NCI-H526 (cell line): Measurements from ENCODE around the gene MUC6.

Experiments used
- DNase-seq, 2 experiments: peaks; one replicate each; lab custom pipeline; 2025; lab: John Stamatoyannopoulos, UW

MUC6 gene

DNA sequence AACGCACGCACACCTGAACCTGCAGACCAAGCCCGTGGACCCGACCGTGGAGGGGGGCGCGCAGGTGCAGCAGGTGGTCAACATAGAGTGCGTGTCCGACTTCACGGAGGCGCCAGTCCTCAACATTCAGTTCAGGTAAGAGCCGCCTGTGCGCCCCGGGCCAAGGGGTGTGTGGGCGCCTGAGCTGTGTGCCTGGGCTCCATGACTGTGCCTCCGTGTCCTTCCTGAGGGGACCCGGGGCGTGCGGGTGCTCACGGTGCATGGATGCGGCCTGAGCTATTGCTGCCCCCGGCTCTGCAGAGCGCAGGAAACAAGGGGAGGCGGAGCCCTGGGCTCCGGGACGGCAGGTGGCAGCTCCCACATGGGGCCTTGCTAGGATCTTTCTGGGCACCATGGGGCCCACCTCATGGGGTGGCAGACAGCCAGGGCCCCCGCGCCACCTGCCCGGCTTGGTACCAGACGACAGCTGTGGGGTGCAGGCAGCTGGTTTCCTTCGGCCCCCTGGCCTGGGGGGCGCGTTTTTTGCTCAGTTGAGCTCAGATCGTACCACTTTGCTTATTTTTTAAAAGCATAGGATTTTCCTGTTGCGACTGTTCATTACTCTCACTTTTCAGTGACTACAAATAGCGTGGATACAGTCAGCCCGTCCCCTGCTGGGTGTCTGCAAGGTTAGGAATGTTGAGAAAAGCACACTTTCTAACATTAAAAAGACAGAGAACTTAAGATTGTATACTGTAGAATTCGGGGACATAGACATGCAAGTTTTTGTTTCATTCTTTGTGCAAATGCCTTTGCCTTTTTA lies 28.3 kb downstream of the MUC6 start:
- no peak for DNase-seq

GRCh38 chr11:1007279-1007678 lies 29.2 kb downstream of the MUC6 start:
- no peak for DNase-seq

DNA sequence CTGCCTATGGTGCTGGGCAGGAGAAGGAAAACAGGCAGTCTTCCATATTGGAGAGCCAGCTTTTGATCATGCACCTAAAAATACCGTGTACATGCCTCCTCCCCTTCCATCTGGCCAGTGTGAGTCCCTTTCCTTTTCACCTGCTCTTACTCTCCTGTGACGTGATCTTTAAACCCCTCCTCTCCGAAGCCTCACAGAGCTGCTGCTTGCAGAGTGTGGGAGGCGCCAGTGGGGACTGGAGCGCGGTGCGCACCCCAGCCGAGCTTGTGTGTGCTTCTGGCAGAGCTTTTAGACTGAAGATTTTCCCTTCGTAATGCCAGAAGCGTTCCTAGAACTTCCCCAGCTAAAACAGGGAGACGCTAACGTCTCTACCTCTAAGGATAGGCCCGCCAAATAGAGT lies 29.8 kb downstream of the MUC6 start:
- DNase-seq, result peak in 1 of 2 experiments; percentile 32

DNA sequence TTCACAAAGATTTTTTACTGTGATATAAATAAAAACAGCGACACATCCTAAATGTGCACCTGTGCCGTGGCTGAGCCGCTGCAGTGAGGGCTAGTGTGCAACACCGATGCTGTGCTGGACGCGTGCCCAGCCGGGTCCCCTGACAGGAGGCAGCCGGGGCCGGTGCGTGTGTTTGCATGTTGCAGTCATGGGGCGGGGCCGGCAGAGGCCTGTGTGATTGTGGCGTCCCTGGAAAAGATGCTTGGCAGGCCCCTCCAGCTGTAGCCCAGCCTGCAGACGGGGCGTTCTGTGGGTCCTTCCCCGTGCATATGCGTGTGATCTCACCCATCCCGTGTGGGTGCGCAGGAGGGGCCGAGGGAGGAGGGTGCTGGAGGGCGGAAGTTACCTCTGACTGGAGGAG lies 30.6 kb downstream of the MUC6 start:
- peak; percentile 25 to 87 for DNase-seq

- no peak for DNase-seq
These were observed 33.4 kb downstream of the MUC6 start for GRCh38 chr11:1003159-1003558.

DNA sequence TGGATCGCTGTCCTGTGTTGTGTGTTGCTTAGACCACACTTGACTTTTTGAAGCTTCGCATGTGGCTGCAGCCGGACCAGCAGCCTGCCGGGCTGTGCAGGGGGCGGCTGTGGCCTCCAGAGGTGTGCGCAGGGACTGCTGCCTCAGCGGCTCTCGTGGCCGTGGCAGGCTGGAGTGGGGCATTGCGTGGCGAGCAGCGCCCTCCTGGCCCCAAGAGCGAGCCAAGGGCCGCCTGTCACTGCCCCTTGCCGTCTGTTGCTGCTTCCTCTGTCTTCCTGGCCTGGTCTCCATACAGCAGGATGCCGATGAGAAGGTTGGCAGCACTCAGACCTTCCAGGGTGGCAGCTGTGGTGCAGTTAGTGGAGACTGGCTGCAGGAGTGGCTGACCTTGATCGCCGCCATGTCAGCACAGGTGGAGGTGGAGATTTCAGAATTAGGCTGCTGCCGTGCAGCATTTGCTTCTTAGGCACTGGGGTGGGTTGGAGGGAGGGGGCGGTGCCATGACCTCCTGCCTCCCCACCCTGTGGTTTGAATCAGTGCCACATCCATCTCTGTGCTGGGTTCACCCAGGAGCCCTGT lies 34.0 kb downstream of the MUC6 start:
- DNase-seq, result no peak

- no peak for DNase-seq
These were observed 34.7 kb downstream of the MUC6 start for GRCh38 chr11:1001617-1002405.

GRCh38 chr11:1000357-1001278 lies 35.9 kb downstream of the MUC6 start:
- DNase-seq, result no peak

GRCh38 chr11:999009-999408 lies 37.5 kb downstream of the MUC6 start:
- DNase-seq, result no peak

GRCh38 chr11:997907-998306 lies 38.6 kb downstream of the MUC6 start:
- DNase-seq, result no peak

- DNase-seq, result no peak
These were observed 39.8 kb downstream of the MUC6 start for GRCh38 chr11:996681-997080.

GRCh38 chr11:995752-996420 lies 40.6 kb downstream of the MUC6 start:
- DNase-seq, result peak in 1 of 2 experiments; percentile 64

DNA sequence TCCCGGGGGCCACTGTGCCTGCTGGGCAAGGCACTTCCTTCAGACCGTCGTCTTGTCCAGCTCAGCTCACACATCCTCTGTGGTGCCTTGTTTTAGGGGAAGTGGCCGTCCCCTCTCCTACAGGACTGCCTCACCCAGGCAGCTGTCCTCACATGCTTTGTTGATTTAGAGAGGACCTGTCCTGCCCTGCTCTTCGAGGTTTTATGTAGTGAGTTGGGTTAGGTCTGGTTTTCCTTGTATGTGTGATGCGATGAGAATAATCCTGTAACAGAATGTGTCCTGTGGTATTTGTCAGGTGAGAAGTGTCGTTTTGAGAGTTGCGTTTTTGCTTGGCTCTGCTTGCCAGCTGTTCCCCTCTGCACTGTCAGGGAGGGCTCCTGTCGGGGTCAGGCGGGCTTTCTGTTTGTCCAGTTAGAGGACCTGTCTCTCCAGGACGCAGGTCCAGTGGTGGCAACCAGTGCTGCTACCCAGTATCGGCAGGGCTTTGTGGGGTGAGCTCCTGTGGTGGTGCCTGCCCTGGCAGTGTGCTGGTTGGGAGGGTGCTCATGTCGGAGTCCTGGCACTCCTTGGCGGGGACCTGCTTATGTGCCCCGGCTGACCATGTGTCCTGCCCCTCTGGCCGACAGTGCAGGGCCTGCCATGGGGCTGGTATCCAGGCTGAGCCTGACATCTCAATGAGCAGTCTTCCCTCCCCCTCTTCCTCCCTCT lies 41.3 kb downstream of the MUC6 start:
- DNase-seq, result no peak

GRCh38 chr11:993632-994167 lies 42.8 kb downstream of the MUC6 start:
- DNase-seq, result no peak

DNA sequence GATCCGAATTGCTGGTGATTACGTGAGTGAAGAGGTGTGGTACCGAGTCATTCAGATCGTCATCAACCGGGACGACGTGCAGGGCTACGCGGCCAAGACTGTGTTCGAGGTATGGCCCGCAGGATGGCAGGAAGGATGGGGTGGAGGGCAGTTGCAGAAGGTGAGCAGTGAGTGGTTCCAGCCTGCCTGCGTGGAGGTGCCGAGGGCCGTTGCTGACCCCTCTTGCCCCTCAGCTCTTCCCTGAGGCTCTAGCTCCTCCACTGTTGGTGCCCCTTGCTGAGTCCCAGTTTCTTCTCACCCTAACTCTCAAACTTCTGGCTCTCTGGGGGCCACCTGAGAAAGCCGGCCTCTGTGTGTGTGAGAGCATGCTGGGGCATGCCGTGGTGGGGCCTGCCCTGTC lies 43.9 kb downstream of the MUC6 start:
- DNase-seq, result no peak

- DNase-seq, result no peak
These were observed 44.7 kb downstream of the MUC6 start for GRCh38 chr11:991711-992307.

GRCh38 chr11:991034-991433 lies 45.5 kb downstream of the MUC6 start:
- DNase-seq, result no peak

GRCh38 chr11:990101-990500 lies 46.4 kb downstream of the MUC6 start:
- no peak for DNase-seq

- no peak for DNase-seq
These were observed 48.8 kb downstream of the MUC6 start for GRCh38 chr11:987671-988070.

DNA sequence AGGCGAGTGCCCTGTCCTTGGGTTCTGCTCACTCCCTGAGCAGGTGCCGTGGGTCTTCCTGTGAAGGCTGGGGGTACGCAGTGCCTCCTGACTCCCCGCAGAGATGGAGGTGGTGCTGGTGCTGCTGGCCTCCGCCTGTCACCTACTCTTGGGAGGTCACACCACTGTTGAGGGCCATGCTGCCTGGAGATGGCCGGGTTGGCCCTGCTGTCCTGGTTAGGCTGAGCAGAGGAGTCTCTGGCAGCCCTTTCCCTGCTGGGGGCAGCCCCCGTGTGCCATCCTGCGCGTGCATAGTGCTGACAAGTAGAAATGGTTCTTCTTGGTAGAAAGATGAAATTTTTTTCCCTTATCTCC lies 49.6 kb downstream of the MUC6 start:
- no peak for DNase-seq
